ENCODE measurements around the gene PCBP4.
A peak's percentile ranks its signal among the peaks of the same experiment; 100 is the strongest.

The PCBP4 gene

GRCh38 chr3:51966016-51966415 is 1.2 kb downstream of the PCBP4 start:
- Histone ChIP-seq H3K27ac (peak overlapping the region in 1 of 2 donors; percentile 96), H3K4me3 (peak overlapping the region; percentile 83)
- no peak for TF ChIP-seq CTCF (IDR thresholded peaks at IDR 0.05)
- DNase-seq (ENCODE audit: low spot score) = no peak

GRCh38 chr3:51964521-51964920 is 2.7 kb downstream of the PCBP4 start:
- TF ChIP-seq CTCF (IDR thresholded peaks at IDR 0.05) = no peak
- Histone ChIP-seq H3K27ac (no peak overlapping the region), H3K4me3 (no peak overlapping the region)

GRCh38 chr3:51963951-51964451 is 3.3 kb downstream of the PCBP4 start:
- Histone ChIP-seq H3K4me3 (no peak overlapping the region), H3K27ac (no peak overlapping the region)
- no peak for TF ChIP-seq CTCF (IDR thresholded peaks at IDR 0.05)
- DNase-seq (ENCODE audit: low spot score) = no peak

More at GRCh38 chr3:51964521-51964920, 2.7 kb downstream of the PCBP4 start:
- no peak for DNase-seq (ENCODE audit: low spot score)

GRCh38 chr3:51962854-51963530 is 4.3 kb downstream of the PCBP4 start:
- no peak for TF ChIP-seq CTCF (IDR thresholded peaks at IDR 0.05)
- DNase-seq (ENCODE audit: low spot score) = no peak
- Histone ChIP-seq H3K4me3 (no peak overlapping the region), H3K27ac (no peak overlapping the region)

- no peak for TF ChIP-seq CTCF (IDR thresholded peaks at IDR 0.05)
- no peak for DNase-seq (ENCODE audit: low spot score)
- Histone ChIP-seq H3K4me3 (no peak overlapping the region), H3K27ac (no peak overlapping the region)
Observed at GRCh38 chr3:51961602-51962569, 5.4 kb downstream of the PCBP4 start.

GRCh38 chr3:51961011-51961410 is 6.2 kb downstream of the PCBP4 start:
- H3K27ac ChIP-seq = no peak overlapping the region
- DNase-seq (ENCODE audit: low spot score) = no peak

More at GRCh38 chr3:51961011-51961410, 6.2 kb downstream of the PCBP4 start:
- no peak overlapping the region for H3K4me3 ChIP-seq
- TF ChIP-seq CTCF (IDR thresholded peaks at IDR 0.05) = no peak

All from coronary artery (tissue), 2 donors.